ENCODE data around the gene GRIP2.

The GRIP2 gene

DNA sequence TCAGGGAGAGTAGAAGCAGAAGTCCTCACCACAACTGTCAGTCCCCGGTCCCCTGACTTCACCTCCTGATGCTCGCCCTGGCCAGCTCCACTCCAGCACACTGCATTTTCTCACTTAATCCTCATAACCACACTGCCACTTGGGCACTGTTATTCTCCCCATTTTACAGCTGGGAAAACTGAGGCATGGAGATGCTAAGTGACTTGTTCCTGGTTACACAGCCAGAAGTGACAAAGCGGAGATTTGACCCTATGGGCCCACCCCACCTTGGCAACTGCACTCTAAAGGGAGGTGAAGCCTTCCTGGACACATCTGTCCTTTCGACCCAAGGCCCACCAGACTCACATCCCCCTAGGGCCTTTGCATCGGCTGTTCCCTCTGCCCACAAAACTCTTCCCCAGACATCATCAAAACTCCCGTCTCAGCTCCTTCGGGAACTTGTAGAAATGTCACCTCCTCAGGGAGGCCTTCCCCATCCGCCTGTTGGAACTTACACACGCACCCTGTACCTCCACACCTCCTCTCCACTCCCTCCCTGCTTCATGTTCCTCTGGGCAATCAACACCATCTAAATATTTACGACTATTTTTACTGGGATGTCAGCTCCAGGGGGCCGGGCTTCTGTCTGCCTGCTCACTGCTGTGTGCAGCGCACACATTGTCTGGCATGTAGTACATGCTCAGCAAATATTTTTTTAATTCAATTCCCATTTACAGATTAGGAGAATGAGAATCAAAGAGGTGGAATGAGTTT is 3.1 kb downstream of the GRIP2 start:
- Mint-ChIP-seq H3K9me3 (no peaks in the 10 kb centered on the region), H3K27ac (no peak overlapping the region), H3K27me3 (peaks cover 2% of the 10 kb centered on the region), H3K36me3 (no peaks in the 10 kb centered on the region), H3K4me3 (no peak overlapping the region), H3K4me1 (no peaks in the 10 kb centered on the region)

DNA sequence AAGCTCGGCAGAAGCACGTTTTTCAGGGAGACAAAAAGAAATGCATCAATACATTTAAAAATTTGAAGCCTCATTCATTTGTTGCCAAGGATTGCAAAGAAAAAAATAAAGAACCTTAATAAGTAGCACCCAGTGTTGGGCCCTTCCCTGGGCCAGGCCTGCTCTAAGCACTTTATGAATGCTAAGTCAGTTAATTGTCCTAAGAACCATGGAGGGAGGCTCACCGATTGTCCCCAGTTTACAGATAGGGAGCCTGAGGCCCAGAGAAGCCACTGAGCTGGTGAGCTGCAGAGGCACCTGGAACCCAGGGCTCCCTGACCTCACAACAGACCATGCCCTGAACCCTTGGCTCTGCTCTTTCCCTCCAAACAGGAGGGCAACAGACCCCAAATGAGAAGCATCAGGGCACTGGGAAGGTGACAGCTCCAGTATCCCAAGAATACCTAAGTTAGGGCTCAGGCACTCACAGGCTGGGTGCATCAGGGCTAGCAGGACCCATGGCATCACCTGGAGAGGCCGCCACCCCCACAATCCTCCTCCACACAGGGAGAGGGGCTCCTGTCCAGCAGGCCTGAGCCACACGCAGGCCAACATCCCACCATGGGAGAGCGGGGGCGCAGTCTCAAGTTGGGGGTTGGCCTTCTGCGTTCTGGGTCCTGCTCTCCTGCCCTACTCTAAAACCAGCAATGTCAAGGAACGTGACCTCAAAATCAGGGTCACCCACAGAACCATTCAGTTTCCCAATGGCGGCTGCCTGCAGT is 3.9 kb downstream of the GRIP2 start:
- H3K4me1 Mint-ChIP-seq, result no peaks in the 10 kb centered on the region
- no peaks in the 10 kb centered on the region for H3K9me3 Mint-ChIP-seq
- H3K27ac Mint-ChIP-seq, result no peak overlapping the region
- no peaks in the 10 kb centered on the region for H3K36me3 Mint-ChIP-seq
- H3K27me3 Mint-ChIP-seq, result peaks cover 2% of the 10 kb centered on the region
- no peak overlapping the region for H3K4me3 Mint-ChIP-seq

DNA sequence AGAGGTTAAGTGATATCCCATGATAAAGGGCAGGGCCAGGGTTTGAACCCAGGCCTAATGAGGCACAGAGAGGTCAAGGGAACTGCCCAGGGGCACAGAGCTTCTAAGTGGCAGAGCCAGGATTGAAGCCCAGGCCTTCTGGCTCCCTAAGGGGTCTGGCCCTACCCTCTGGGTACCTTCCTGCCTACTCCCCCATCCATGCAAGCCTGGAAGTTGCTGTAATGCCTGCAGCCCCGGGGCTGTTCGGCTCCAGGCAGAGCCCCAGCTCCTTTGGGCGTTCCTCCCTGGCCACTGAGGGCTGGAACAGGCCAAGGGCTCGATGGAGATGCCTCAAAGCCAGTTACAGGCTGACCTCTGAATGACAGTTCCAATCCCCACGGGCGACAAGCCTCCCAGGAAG is 4.5 kb downstream of the GRIP2 start:
- Mint-ChIP-seq H3K9me3 (no peaks in the 10 kb centered on the region), H3K27ac (no peak overlapping the region), H3K4me3 (no peak overlapping the region), H3K4me1 (no peaks in the 10 kb centered on the region), H3K36me3 (no peaks in the 10 kb centered on the region), H3K27me3 (peaks cover 2% of the 10 kb centered on the region)

DNA sequence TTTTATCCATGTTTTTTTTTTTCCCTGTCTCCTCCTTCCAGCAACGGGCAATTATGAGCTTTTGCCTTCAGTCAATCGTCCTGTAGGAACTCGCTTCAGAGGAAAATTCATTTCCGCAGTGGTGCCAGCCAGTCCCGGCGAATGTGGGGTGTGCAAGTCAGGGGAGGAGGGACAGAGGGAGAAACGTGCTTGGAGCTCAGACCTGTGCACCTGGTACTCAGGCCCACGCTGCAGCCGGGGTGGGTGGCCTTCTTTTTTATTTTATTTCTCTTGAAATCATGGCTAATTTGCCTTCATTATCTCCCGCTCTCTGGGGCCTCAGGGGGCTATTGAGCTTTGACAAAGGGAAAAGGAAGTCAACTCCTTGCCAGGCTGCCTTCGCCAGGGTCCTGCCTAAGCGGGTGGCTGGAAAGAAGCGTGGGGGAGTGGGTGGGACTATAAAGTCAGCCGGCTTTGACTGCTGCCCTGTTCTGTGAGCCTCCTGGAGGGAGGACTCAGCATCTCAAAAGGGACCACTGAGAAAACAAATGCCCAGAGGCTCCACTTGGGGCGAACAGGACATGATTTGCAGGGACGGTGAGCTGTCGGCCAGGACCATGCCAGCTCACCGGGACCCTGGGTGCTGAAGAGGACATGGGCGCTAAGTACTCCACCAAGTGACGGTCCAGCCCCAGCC is 5.5 kb downstream of the GRIP2 start:
- no peaks in the 10 kb centered on the region for H3K4me1 Mint-ChIP-seq
- H3K9me3 Mint-ChIP-seq, result no peaks in the 10 kb centered on the region
- H3K36me3 Mint-ChIP-seq, result no peaks in the 10 kb centered on the region
- peaks cover 2% of the 10 kb centered on the region for H3K27me3 Mint-ChIP-seq
- H3K4me3 Mint-ChIP-seq, result no peak overlapping the region
- no peak overlapping the region for H3K27ac Mint-ChIP-seq

DNA sequence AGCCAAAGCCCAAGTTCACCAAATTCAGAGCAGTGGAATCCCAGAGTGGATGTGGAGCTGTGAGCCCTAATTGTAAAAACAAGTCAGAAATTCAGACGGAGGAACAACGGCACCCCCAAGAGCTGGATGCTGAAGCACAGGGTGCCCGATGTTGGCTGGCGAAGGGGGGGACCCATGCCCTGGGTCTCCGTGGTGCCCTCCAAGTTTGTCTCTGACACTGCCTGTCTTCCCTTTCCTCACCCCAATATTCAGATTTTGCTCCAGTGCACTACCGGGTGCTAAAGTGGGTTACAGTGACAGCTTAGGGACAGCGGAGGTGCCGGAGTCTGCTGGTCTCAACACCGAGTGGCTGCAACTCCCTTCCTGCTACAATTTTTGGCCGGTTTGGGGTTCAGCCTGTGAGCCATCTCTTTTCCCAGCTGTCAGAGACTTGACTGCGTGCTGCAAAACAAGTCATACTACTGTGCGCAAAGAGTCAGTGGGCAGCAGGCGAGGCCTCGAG is 6.6 kb downstream of the GRIP2 start:
- Mint-ChIP-seq H3K27me3 (peaks cover 3% of the 10 kb centered on the region), H3K9me3 (no peaks in the 10 kb centered on the region), H3K36me3 (no peaks in the 10 kb centered on the region), H3K27ac (no peak overlapping the region), H3K4me3 (no peak overlapping the region), H3K4me1 (no peaks in the 10 kb centered on the region)

DNA sequence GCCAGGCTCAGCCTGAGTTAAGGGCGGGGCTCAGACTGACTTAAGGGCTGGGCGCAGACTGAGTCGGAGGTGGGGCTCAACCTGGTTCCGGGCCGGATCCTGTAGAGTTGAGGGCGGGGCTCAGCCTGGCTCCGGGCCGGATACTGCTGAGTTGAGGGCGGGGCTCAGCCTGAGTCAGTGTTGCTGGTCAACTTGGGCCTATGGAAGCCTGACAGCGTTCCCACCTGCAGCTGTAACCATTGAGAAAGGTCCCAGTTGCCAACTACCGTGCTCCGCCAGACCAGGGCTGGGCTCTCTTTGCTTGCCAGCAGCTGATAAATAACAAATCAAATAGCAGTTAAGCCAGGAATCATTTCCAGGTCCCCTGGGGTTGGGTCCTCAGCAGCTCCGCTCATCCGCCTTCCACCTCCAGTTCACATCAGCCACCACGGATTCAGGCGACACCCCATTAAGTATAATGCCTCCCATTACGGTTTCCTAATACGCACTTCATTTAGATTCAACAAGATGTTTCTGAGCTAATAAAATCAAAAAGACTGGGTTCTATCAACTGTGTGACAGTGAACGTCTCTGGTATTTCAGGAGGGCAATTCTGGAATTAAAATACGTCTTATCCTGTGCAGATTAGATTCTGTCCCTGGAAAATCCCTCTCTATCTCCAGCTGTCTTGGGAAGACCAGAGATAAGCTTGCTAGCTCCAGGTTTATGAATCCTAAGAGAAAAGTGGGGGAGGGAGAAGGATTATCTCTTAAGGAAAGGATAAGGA is 7.3 kb downstream of the GRIP2 start:
- Mint-ChIP-seq H3K36me3 (no peaks in the 10 kb centered on the region), H3K4me1 (no peaks in the 10 kb centered on the region), H3K4me3 (no peak overlapping the region), H3K9me3 (no peaks in the 10 kb centered on the region), H3K27me3 (peaks cover 3% of the 10 kb centered on the region), H3K27ac (no peak overlapping the region)

DNA sequence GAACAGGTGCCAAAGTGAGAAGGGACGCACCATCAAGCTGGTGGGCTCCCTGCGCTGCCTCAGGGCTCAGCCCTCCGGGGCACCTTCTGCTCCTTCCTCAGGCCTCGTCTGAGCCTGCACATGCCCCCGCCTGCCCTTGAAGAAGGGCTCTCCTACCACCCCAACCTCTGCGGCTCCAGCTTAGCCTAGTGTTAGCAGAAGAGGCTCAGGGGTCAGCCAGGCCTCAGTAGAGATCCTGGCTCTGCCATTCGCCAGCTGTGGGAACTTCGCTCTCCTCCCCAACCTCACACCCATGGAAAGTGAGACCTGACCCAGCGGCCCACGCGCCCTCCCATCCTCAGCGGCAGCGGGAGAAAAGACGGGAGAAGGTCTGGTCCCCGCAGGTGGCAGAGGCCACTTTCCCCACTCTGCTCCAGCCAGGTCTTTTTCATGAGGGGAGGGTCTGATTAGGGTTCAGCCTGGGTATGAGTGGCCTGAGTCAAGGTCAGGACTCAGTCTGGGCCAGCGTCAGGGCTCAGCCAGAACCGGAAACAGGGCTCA is 8.2 kb downstream of the GRIP2 start:
- H3K9me3 Mint-ChIP-seq, result no peaks in the 10 kb centered on the region
- H3K27me3 Mint-ChIP-seq, result peaks cover 3% of the 10 kb centered on the region
- no peak overlapping the region for H3K27ac Mint-ChIP-seq
- no peaks in the 10 kb centered on the region for H3K36me3 Mint-ChIP-seq
- no peak overlapping the region for H3K4me3 Mint-ChIP-seq
- no peaks in the 10 kb centered on the region for H3K4me1 Mint-ChIP-seq

DNA sequence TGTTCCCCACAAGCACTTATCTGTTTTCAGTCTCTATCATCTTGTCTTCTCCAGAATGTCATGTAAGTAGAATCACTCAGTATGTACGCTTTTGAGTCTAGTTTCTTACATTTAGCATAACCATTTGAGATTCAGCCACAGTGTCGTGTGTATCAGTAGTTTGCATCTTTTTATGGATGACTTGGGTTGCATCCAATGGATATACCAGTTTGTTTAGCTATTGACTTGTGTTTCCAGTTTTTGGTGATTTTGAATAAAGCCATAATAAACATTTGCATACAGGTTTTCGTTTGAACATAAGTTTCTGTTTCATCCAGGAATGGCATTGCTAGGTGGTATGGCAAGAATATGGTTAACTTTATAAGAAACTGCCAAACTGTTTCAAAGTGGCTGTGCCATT is 12.1 kb downstream of the GRIP2 start:
- H3K27ac Mint-ChIP-seq, result no peak overlapping the region
- no peaks in the 10 kb centered on the region for H3K4me1 Mint-ChIP-seq
- no peaks in the 10 kb centered on the region for H3K36me3 Mint-ChIP-seq
- no peak overlapping the region for H3K4me3 Mint-ChIP-seq
- H3K27me3 Mint-ChIP-seq, result peaks cover 3% of the 10 kb centered on the region
- no peaks in the 10 kb centered on the region for H3K9me3 Mint-ChIP-seq

DNA sequence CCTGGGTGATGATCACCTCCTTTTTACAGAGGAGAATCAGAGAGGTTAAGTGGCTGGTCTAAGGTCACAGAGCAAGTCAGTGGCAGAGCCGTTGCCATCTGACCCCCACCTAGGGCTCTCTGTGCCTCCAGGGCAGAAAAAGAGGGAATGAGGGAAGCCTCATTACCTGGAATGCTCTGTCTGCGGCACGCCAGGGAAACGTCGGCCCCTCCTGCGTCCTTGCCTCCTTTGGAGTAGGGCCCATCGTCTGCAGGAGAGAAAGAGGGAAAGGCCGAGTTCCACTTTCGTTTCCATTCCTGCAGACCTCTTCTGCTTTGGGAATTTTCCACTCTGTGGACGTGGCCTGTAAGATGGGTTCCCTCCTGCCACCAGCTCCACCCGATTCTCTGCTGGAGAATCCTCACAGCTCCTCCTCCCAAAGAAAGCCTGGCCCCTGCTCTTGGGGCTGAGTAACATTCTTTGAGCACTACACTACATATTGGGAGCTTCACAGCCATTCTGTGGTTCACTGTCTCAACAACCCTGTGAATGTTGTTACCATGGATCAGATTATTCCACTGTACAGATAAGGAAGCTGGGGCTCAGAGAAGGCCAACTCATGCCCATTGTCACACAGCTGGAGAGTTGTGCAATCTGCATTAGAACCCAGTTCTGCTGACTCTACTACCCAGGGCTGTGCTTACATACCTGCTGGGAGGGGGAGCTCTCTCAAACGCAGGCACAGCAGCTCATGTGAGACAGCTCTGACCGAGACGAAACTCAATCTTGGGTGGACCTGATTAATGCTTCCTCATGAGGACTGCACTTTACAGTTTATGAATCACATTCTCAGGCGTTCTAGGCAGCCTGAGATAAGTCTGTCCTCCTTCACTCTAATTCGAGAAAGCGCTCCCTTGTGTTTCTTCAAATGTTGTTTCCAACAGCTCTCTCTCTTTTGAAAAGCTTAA is 14.2 kb downstream of the GRIP2 start:
- Mint-ChIP-seq H3K9me3 (no peaks in the 10 kb centered on the region), H3K4me3 (no peak overlapping the region), H3K27ac (no peak overlapping the region), H3K36me3 (no peaks in the 10 kb centered on the region), H3K27me3 (peaks cover 1% of the 10 kb centered on the region), H3K4me1 (no peaks in the 10 kb centered on the region)

DNA sequence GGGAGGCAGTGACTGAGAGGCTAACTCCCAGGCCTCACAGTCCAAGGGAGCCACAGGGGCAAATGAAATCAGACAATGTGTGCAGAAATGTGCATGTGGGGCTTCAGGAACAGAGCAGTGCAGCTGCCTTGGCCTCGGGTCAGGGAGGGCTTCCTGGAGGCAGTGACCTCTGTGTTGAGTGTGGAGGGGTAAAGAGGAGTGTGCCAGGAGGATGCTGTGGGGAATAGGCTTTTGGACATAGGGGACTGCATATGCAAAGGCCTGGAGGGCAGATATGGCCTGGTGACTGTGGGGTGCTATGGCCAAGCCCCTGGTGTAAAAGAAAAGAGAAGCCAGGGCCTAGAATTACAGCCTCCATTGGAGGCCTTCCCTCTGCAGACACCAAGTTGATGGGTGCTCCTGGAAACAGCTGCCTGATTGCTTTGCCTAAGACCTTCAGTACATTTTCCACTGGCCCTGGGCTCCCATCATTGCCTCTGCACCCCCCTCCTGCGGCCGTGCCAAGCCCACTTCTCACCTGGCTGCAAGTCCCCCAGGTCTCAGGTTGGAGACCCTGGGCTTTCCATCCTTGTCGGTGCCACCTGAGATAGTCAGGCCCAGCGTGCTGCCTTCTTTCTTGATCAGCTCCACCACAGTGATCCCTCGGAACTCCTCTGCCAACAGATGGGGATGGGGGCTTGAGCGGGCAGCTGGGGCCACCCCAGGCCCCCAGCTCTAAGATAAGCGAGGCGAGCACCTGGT is 15.1 kb downstream of the GRIP2 start:
- Mint-ChIP-seq H3K4me1 (no peaks in the 10 kb centered on the region), H3K4me3 (no peak overlapping the region), H3K36me3 (no peaks in the 10 kb centered on the region), H3K27ac (no peak overlapping the region), H3K9me3 (no peaks in the 10 kb centered on the region), H3K27me3 (peaks cover 1% of the 10 kb centered on the region)

DNA sequence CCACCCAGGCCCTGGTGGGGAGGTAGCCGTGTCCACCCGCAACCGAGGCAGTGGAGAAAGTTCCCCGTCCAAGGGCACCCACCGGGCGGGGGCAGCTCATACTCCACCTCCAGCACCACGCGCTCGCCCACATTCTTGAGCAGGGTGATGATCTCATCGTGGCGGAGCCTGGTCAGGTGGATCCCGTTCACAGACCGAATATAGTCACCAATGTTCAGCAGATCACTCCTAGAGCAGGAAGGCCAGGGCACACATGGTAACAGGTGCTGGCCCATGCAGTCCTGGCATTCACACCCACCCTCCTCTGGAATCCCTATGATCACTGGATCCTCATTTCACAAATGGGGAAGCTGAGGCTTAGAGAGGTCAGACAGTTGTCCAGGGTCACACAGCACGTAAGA is 15.8 kb downstream of the GRIP2 start:
- Mint-ChIP-seq H3K27ac (no peak overlapping the region), H3K4me3 (no peak overlapping the region), H3K27me3 (no peaks in the 10 kb centered on the region), H3K9me3 (no peaks in the 10 kb centered on the region), H3K36me3 (no peaks in the 10 kb centered on the region), H3K4me1 (no peaks in the 10 kb centered on the region)

DNA sequence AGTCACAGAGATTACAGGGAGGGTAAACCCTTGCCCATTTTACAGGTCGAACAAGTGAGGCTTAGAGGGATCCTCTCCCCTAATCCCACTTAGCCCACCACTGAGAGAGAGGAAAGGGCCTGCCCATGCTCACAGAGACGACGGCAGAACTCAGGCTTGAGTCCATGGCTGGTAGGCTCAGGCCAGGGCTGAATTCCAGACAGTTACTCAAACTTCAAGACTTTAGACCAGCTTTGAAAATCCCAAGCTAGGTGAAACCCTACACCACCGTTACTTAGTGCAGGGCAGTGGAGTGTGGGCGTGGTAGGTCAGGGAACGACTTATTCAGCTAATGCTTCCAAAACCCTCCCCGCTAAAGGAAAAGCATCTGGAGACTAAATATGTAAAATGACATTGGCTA is 16.4 kb downstream of the GRIP2 start:
- H3K27ac Mint-ChIP-seq, result no peak overlapping the region
- no peak overlapping the region for H3K4me3 Mint-ChIP-seq
- no peaks in the 10 kb centered on the region for H3K9me3 Mint-ChIP-seq
- H3K36me3 Mint-ChIP-seq, result no peaks in the 10 kb centered on the region
- H3K4me1 Mint-ChIP-seq, result no peaks in the 10 kb centered on the region
- no peaks in the 10 kb centered on the region for H3K27me3 Mint-ChIP-seq

DNA sequence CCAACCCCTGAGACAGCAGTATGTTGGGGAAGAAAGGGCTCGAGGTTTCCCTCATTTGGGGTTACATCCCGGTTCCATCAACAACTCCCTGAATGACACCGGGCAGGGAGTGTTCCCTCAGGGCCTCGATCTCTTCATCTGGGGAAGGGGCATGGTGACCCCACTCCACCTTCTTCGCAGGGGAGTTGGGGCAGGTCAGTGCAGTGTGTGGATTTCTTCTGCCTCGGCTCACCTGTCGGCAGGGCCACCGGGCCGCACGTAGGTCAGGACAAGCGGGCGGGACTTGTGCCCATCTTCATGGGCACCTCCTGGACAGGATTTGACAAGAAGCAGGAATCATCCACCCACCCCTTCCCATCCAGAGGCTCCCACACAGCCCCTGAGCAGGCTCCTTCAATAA is 17.4 kb downstream of the GRIP2 start:
- Mint-ChIP-seq H3K4me3 (no peak overlapping the region), H3K27ac (no peak overlapping the region), H3K27me3 (no peaks in the 10 kb centered on the region), H3K9me3 (no peaks in the 10 kb centered on the region), H3K36me3 (no peaks in the 10 kb centered on the region), H3K4me1 (no peaks in the 10 kb centered on the region)

Data from activated naive CD4-positive, alpha-beta T cell treated with anti-CD3 and anti-CD28 coated beads, Interleukin-2, amount 50 U/mL, for 24 hours (primary cell).